GM12873 (cell line): ENCODE results near the gene PCARE.

ENCODE experiments used
- CTCF ChIP-seq: IDR thresholded peaks from 2 replicates; pipeline ENCODE4 v1.5.1; 2012; ENCODE audit warnings: low read depth, mild to moderate bottlenecking, moderate library complexity, low read length, control low read depth; ENCODE audit not compliant: insufficient read depth; ENCODE audit errors: missing control alignments

Gene PCARE

GRCh38 chr2:29033172-29033571 is 41.2 kb downstream of the PCARE start:
- no peak for TF ChIP-seq CTCF

DNA sequence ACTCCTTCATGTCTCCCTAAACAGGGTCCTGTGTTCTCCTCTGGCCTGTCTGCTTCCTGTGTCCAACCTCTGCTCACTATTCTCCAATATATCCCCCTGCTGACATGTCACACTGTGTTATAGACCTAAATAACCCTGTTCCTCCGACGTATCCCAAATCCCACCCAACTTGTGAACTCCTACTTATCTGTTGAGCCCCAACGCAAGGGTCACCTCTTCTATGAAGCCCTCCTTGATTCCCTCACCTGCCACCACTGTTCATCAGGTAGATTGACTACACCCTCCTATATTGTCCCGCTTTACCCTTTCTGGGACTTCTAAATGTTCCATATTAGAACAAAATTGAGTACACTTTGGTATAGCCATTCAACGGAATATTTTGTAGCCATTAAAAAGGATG is 42.1 kb downstream of the PCARE start:
- TF ChIP-seq CTCF, result no peak

- TF ChIP-seq CTCF, result no peak
These were observed 43.3 kb downstream of the PCARE start for GRCh38 chr2:29031046-29031445.

DNA sequence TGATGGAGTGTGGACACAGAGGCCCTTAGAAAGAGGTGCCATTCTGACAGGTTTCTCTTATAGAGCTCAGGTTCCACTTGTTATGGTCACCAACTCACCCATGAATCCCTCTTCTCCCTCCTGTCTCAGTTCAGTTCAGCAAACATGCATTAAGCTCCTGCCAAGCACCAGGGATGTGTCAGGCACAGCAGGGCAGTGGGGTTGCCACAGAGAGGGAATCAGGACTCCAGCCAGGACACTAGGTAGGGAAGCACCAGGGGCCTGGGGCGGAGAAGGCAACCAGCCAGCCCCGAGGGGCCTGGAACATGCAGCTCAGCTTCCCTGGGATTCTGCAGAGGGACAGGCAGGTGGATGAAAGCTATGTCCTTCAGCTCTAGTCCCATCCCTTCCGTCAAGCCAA is 48.6 kb downstream of the PCARE start:
- no peak for TF ChIP-seq CTCF

GRCh38 chr2:29024882-29025430 is 49.4 kb downstream of the PCARE start:
- TF ChIP-seq CTCF, result no peak

GRCh38 chr2:29023188-29023587 is 51.1 kb downstream of the PCARE start:
- TF ChIP-seq CTCF, result no peak

DNA sequence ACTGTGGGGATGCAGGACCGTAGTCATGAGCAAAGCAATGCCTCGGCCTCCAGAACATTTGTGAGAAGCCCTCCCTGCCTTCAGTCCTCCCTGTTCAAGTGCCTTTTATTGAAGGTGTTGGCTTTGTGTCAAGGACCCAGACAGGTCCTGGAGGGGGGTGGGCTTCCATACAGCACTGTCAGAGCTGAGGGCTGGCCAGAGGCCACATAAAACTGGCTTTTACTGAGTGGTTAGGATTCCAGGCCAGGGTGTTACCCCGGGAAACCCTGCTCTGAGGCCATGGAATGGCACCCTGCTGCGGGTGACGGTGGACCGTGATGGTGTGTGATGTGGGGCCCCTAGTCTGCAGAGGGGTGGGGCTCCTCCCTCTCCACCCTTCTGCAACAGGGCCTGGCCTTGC is 51.6 kb downstream of the PCARE start:
- no peak for TF ChIP-seq CTCF
